CD4-positive, alpha-beta T cell (primary cell): Measurements from ENCODE around the gene MLLT1. TPM values are rescaled to one million over a fixed set of nuclear protein-coding genes. Genes with fewer than 3 reads are reported as not detected.

ENCODE experiments used
- ATAC-seq: fragments of 200-7000 bp; cut with Tn5 transposase; one replicate; pipeline ENCODE4 v1.10.0; 2022; ENCODE audit warnings: mild to moderate bottlenecking; ENCODE audit not compliant: poor library complexity
- CTCF ChIA-PET: fragments of 350-600 bp; sonication (Branson Sonifier 250); formaldehyde crosslinking; loops from one replicate; lab custom pipeline; 2021; ENCODE audit warnings: antibody characterized with exemption, inconsistent platforms; lab: Charles Lee
- POLR2A ChIA-PET: fragments of 350-600 bp; sonication (Branson Sonifier 250); formaldehyde crosslinking; loops from one replicate; lab custom pipeline; 2021; ENCODE audit warnings: antibody characterized with exemption, inconsistent platforms; lab: Charles Lee
- DNase-seq, 14 experiments: peaks; one replicate each; pipeline ENCODE4 v3.0.0-alpha.2; 2013 to 2020; ENCODE audit warnings: mixed read lengths in 2 of 14
- H3K27ac ChIP-seq, 2 donors: one replicate each; pipeline versions ENCODE4 v1.5.1 to v1.7.0; 2013; ENCODE audit warnings: low read length in 2 of 2, low read depth in 1 of 2, mild to moderate bottlenecking in 1 of 2
- H3K27me3 ChIP-seq, 2 experiments: 1 replicate in 1 of 2; 2 replicates in 1 of 2; pipeline versions ENCODE4 v1.6.1 to v1.7.0; 2013; ENCODE audit warnings: low read length in 2 of 2, control low read depth in 1 of 2, mild to moderate bottlenecking in 1 of 2, moderate library complexity in 1 of 2; ENCODE audit not compliant: insufficient read depth in 2 of 2, control insufficient read depth in 1 of 2
- H3K36me3 ChIP-seq: one replicate; pipeline ENCODE4 v1.6.1; 2013; ENCODE audit warnings: low read length, control low read depth; ENCODE audit not compliant: insufficient read depth
- H3K4me1 ChIP-seq: one replicate; pipeline ENCODE4 v1.6.1; 2013; ENCODE audit warnings: low read length, control low read depth; ENCODE audit not compliant: insufficient read depth
- H3K4me3 ChIP-seq: one replicate; pipeline ENCODE4 v1.5.1; 2013; ENCODE audit warnings: mild to moderate bottlenecking, low read length, moderate library complexity
- H3K9me3 ChIP-seq, 2 experiments: 1 replicate in 1 of 2; 2 replicates in 1 of 2; pipeline versions ENCODE4 v1.6.1 to v1.7.0; 2013; ENCODE audit warnings: low read length in 2 of 2, mild to moderate bottlenecking in 2 of 2, control low read depth in 1 of 2, moderate library complexity in 1 of 2; ENCODE audit not compliant: control insufficient read depth in 1 of 2, insufficient read depth in 1 of 2
- H3K27ac Mint-ChIP-seq: one replicate; pipeline ENCODE4 v1.8.0; 2020; ENCODE audit warnings: mixed read lengths
- H3K27me3 Mint-ChIP-seq: one replicate; pipeline ENCODE4 v1.8.0; 2021; ENCODE audit warnings: mixed read lengths
- H3K36me3 Mint-ChIP-seq: one replicate; pipeline ENCODE4 v1.8.0; 2021; ENCODE audit warnings: low read depth, mixed read lengths
- H3K4me1 Mint-ChIP-seq: one replicate; pipeline ENCODE4 v1.8.0; 2021; ENCODE audit warnings: low read depth, mixed read lengths
- H3K4me3 Mint-ChIP-seq: one replicate; pipeline ENCODE4 v1.8.0; 2020; ENCODE audit warnings: mild to moderate bottlenecking, mixed read lengths
- H3K9me3 Mint-ChIP-seq: one replicate; pipeline ENCODE4 v1.8.0; 2020; ENCODE audit warnings: mixed read lengths
- CTCF ChIP-seq: fragments of 200-600 bp; IDR thresholded peaks from one replicate; pipeline ENCODE4 v1.8.0; 2022; ENCODE audit warnings: antibody characterized with exemption, mild to moderate bottlenecking
- intact Hi-C, 2 experiments: fragments of 100-400 bp; cut with DNase I in 1 of 2; cut with micrococcal nuclease in 1 of 2; formaldehyde crosslinking; loops; one replicate each; pipeline versions ENCODE4 v1.15.1 to v1.9.0; 2023 to 2025; cut with DNase I, micrococcal nuclease
- total RNA-seq, 174 experiments: library from RNA in 2 of 174; stranded (reverse) in 2 of 174; gene quantifications; one replicate each; pipeline ENCODE4 v1.2.3 and lab custom pipeline; 2021 to 2026

The MLLT1 gene
- total RNA-seq, 2 experiments from 2014 or later: 18.3 to 22.1 TPM

GRCh38 chr19:6270076-6270745 lies 9.6 kb downstream of the MLLT1 start:
- Histone ChIP-seq H3K4me3 (no peak overlapping the region), H3K36me3 (peaks cover 32% of the 10 kb centered on the region), H3K27ac (no peak overlapping the region), H3K9me3 (no peaks in the 10 kb centered on the region), H3K4me1 (peaks cover 21% of the 10 kb centered on the region), H3K27me3 (no peaks in the 10 kb centered on the region)
- TF ChIP-seq CTCF: no peak
- ATAC-seq: no peak
- H3K36me3 Mint-ChIP-seq: peaks cover 54% of the 10 kb centered on the region
- no peak overlapping the region for H3K4me3 Mint-ChIP-seq
- H3K4me1 Mint-ChIP-seq: peaks cover 37% of the 10 kb centered on the region
- POLR2A ChIA-PET: interaction anchor here (0.5 kb wide), 1 partner anchor 254 kb away, joined by 3 read pairs; no protein-coding TSS in a partner anchor
- no peak for DNase-seq
- H3K27me3 Mint-ChIP-seq: no peaks in the 10 kb centered on the region
- no peaks in the 10 kb centered on the region for H3K9me3 Mint-ChIP-seq
- H3K27ac Mint-ChIP-seq: no peak overlapping the region
- CTCF ChIA-PET: no interaction called here
- intact Hi-C loops: no loop called here

DNA sequence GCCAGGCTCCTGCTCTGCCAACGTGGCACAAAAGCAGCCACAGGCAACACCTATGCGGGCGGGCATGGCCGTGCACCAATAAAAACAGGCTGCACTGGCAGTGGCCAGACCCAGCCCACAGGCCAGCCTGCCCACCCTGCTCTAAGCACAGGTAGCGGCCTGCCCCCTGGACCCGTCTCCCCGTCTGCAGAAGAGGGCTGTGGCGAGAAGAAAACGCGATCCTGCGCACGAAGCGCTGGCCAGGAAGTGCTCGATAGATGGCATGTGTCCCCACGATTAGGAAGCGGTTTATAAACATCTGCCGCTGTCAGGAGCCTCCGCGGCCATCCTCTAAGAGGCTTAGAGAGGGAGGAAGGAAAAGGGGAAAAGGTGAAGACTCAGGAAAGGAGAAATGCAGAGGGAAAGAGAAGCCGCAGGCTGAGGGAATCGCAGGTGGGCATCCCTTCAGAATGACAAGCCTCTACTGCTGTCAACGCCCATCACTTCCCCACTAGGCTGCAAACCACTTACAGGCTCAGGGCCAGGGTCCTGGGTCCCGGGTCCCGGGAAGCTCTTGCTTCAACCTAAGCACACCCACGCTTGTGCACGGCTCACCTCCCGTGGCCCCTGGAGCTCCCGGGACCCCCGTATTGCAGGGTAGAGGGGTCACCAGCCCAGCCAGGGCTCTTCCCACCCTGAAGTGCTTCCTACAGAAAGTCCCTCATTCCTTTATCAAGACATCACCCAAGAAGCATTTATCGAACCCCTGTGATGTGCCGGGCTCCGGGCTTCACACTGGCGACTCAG lies 10.5 kb downstream of the MLLT1 start:
- H3K36me3 ChIP-seq: peaks cover 32% of the 10 kb centered on the region
- no peak for TF ChIP-seq CTCF
- Mint-ChIP-seq H3K4me3 (no peak overlapping the region), H3K36me3 (peaks cover 54% of the 10 kb centered on the region), H3K4me1 (peaks cover 37% of the 10 kb centered on the region), H3K27me3 (no peaks in the 10 kb centered on the region), H3K9me3 (no peaks in the 10 kb centered on the region), H3K27ac (no peak overlapping the region)
- ATAC-seq (no peak), DNase-seq (no peak)
- ChIA-PET CTCF (no interaction called here), POLR2A (no interaction called here)
- H3K27me3 ChIP-seq: no peaks in the 10 kb centered on the region
- H3K4me1 ChIP-seq: peaks cover 17% of the 10 kb centered on the region
- H3K4me3 ChIP-seq: no peak overlapping the region
- H3K27ac ChIP-seq: no peak overlapping the region
- intact Hi-C loops: no loop called here
- H3K9me3 ChIP-seq: no peaks in the 10 kb centered on the region

DNA sequence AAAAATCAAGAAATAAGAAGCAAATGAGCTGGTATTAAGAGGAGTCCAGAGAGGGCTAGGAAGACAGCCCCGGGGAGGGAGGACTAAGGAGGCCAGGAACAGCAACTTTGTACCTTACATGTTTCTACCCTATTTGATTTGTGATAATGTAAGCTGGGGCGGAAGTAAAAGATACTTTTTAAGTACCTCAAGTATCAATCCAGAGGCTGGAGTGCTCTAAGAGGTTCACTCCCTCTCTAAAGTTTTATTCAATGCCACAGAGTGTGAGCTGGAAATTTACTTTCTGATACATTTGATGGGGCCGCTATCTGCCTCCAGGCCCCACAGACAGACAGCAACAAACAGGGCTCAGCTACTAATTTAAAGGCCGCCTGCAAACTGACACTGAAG lies 11.4 kb downstream of the MLLT1 start:
- Histone ChIP-seq H3K27me3 (no peaks in the 10 kb centered on the region), H3K4me1 (peaks cover 14% of the 10 kb centered on the region), H3K36me3 (peaks cover 34% of the 10 kb centered on the region), H3K4me3 (no peak overlapping the region), H3K27ac (no peak overlapping the region), H3K9me3 (no peaks in the 10 kb centered on the region)
- DNase-seq: no peak
- no peak for TF ChIP-seq CTCF
- H3K36me3 Mint-ChIP-seq: peaks cover 60% of the 10 kb centered on the region
- POLR2A ChIA-PET: no interaction called here
- no peak for ATAC-seq
- H3K27ac Mint-ChIP-seq: no peak overlapping the region
- H3K4me1 Mint-ChIP-seq: peaks cover 33% of the 10 kb centered on the region
- no peaks in the 10 kb centered on the region for H3K9me3 Mint-ChIP-seq
- H3K27me3 Mint-ChIP-seq: no peaks in the 10 kb centered on the region
- no peak overlapping the region for H3K4me3 Mint-ChIP-seq
- intact Hi-C loops: no loop called here
- CTCF ChIA-PET: no interaction called here
